Measurements from ENCODE around the gene HSPA12A.

- TF ChIP-seq EZH2 (IDR thresholded peaks at IDR 0.05) (no peak), POLR2AphosphoS5 (IDR thresholded peaks at IDR 0.05; ENCODE audit: borderline replicate concordance, low read depth, low read length) (no peak), FOXP2 (optimal IDR thresholded peaks at IDR 0.05; ENCODE audit: control extremely low read depth, extremely low read length, insufficient read depth) (no peak)
Observed at GRCh38 chr10:116672891-116673290, 69.5 kb downstream of the HSPA12A start.
